ENCODE measurements around the gene CAMK4. TPM values are rescaled to one million over a fixed set of nuclear protein-coding genes. Genes with fewer than 3 reads are reported as not detected.

CAMK4 gene
- total and polyA plus RNA-seq, 4 donors: 0.27 to 1.4 (median 1.2) TPM

GRCh38 chr5:111520908-111521307, 296.7 kb downstream of the CAMK4 start:
- no peak for DNase-seq (ENCODE audit: low spot score)
- TF ChIP-seq CTCF (IDR thresholded peaks at IDR 0.05; ENCODE audit: low read depth, low read length, missing input control) (no peak), GABPA (IDR thresholded peaks at IDR 0.05 in 1 of 2, conservative IDR thresholded peaks at IDR 0.05 in 1 of 2) (no peak), SP1 (IDR thresholded peaks at IDR 0.05) (peak; percentile 82), ZBTB33 (IDR thresholded peaks at IDR 0.05) (no peak), NR2F2 (IDR thresholded peaks at IDR 0.05) (peak; percentile 47), FOXA2 (IDR thresholded peaks at IDR 0.05) (no peak), TAF1 (conservative IDR thresholded peaks at IDR 0.05) (no peak), YY1 (IDR thresholded peaks at IDR 0.05) (no peak), MAX (IDR thresholded peaks at IDR 0.05) (no peak), ATF3 (IDR thresholded peaks at IDR 0.05) (no peak), JUND (IDR thresholded peaks at IDR 0.05) (peak in 1 of 2 donors; percentile 24), EGR1 (IDR thresholded peaks at IDR 0.05; ENCODE audit: low read depth in 2 of 2) (no peak), HNF4G (IDR thresholded peaks at IDR 0.05) (no peak), FOXA1 (IDR thresholded peaks at IDR 0.05) (no peak), HNF4A (conservative IDR thresholded peaks at IDR 0.05) (peak; percentile 56 to 76), RAD21 (IDR thresholded peaks at IDR 0.05) (no peak), REST (IDR thresholded peaks at IDR 0.05) (no peak), RXRA (IDR thresholded peaks at IDR 0.05) (peak; percentile 71 to 82)
- H3K4me1 ChIP-seq (ENCODE audit: control insufficient read depth in 4 of 4, insufficient read depth in 4 of 4, low read length in 3 of 4): peaks cover 3 to 9% (median 7%) of the 10 kb centered on the region in 4 donors
- 34% methylated on average over 3 of the region's 3 CpGs for WGBS
- no peaks in the 10 kb centered on the region for H3K27me3 ChIP-seq (ENCODE audit: control insufficient read depth in 4 of 4, insufficient read depth in 4 of 4, low read length in 3 of 4)
- no peak overlapping the region for H3K9ac ChIP-seq (ENCODE audit: low read depth in 1 of 2, low read length in 2 of 2)
- no peaks in the 10 kb centered on the region for H3K36me3 ChIP-seq (ENCODE audit: control insufficient read depth in 4 of 4, insufficient read depth in 3 of 4, low read depth in 1 of 4, low read length in 3 of 4)
- no peak overlapping the region for H3K27ac ChIP-seq (ENCODE audit: low read depth in 1 of 2, low read length in 2 of 2)
- no peaks in the 10 kb centered on the region for H3K9me3 ChIP-seq (ENCODE audit: control insufficient read depth in 4 of 4, low read length in 3 of 4)
- no peak overlapping the region for H3K4me3 ChIP-seq (ENCODE audit: low read depth in 1 of 3, low read length in 3 of 3)
